LNCAP (cell line): Measurements from ENCODE around the gene TENT4B.

ENCODE experiments used
- CTCF ChIP-seq: fragments of 450-650 bp; IDR thresholded peaks from 2 replicates; pipeline ENCODE4 v1.5.1; 2017; ENCODE audit warnings: mild to moderate bottlenecking

The TENT4B gene

GRCh38 chr16:50244140-50244503, 91.0 kb downstream of the TENT4B start:
- TF ChIP-seq CTCF = no peak

GRCh38 chr16:50244504-50245416, 91.7 kb downstream of the TENT4B start:
- TF ChIP-seq CTCF = no peak

GRCh38 chr16:50245417-50246298, 92.6 kb downstream of the TENT4B start:
- peak; percentile 31 for TF ChIP-seq CTCF

- TF ChIP-seq CTCF = no peak
These were observed 93.4 kb downstream of the TENT4B start for GRCh38 chr16:50246299-50247122.

GRCh38 chr16:50247123-50247905, 94.2 kb downstream of the TENT4B start:
- no peak for TF ChIP-seq CTCF

GRCh38 chr16:50247906-50248608, 95.0 kb downstream of the TENT4B start:
- no peak for TF ChIP-seq CTCF
